Cardiac septum (tissue), 1 donor: ENCODE measurements around the gene MVB12A. TPM values are rescaled to one million over a fixed set of nuclear protein-coding genes. Genes with fewer than 3 reads are reported as not detected.

ENCODE experiments used
- DNase-seq: peaks from one replicate; pipeline ENCODE4 v3.0.0-alpha.2; 2020; ENCODE audit warnings: low spot score
- intact Hi-C: fragments of 100-400 bp; cut with DNase I; formaldehyde crosslinking; loops from one replicate; pipeline ENCODE4 v1.14.0; 2022
- total RNA-seq: library from RNA; stranded (reverse); fragmentation: NEBNext Ultra II Directional; extraction: Animal tissue kit (Norgen Biotek cat#: 25700); gene quantifications from one replicate; pipeline ENCODE4 v1.2.1, GENCODE V29; 2021
- donor health status: DM: no; HTN: no; CAD: no.

Gene MVB12A
- total RNA-seq, 1 donor from 2014 or later: 14.3 TPM

DNA sequence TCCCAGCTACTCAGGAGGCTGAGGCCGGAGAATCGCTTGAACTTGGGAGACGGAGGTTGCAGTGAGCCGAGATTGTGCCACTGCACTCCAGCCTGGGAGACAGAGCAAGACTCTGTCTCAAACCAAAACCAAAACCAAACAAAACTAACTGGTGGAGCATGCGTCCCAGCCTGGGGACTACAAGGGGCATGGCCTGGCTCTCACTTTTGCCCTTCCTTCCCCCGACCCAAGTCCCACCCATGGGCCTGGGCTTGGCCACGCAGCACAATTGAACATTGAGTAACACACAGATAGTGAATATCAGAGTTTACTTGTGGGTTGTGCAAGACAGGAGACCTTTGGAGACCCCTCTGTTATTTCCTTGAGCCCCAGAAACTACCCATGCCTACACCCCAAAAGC is 15.4 kb downstream of the MVB12A start:
- no peak for DNase-seq
- intact Hi-C loops: no loop called here

DNA sequence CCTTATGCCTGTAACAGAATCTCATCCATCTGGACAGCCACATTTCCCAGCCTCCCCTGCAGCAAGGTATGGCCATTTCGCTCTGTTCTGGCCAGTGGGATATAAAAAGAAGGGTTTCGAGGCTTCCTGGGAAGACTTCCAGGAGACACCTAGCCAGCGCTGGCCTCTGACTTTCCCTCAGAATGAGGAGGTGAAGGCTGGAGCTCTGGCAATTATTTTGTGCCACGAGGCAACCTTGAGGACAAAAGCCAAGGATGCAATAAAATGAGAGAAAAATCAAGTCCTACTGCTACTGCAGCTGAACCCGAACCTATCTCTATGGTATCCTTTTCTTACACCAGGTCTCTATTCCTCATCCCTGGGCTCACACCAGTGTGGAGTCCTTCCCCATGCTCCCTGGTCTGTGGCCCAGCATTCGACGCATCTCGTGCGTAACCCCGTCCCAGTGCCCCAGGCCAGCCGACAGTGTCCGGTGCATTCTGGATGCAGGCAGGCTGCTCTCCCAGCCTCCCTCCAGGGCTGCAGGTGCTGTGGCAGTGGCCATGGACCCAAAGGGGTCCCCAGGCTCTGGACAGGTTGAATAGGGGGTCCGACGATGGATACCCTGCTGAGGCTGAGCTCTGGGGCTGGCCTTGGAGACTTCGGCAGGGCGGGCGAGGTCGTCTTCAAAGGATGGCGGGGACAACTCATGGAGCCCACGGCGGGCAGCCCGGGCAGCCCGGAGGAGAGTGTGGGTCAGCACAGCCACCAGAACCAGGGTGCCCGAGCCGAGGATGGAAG is 16.4 kb downstream of the MVB12A start:
- DNase-seq: no peak
- intact Hi-C loops: no loop called here

DNA sequence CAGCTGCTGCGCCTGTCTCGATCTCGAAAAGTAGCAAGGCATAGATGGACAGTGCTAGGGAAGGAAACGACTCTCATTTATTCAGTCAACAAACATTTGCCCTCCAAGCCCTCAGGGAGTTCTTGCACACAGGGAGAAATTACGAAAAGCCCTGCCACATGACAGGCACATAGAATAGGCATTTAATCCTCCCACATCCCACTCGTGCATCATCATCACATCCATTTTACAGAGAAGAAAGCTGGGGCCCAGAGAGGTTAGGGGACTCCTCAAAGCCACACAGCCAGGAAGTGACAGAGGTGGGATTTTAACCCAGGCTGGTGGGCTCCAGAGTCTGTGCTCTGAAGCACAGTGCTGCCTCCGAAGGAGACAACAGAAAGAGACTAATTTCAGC is 17.0 kb downstream of the MVB12A start:
- intact Hi-C loops: no loop called here
- no peak for DNase-seq

DNA sequence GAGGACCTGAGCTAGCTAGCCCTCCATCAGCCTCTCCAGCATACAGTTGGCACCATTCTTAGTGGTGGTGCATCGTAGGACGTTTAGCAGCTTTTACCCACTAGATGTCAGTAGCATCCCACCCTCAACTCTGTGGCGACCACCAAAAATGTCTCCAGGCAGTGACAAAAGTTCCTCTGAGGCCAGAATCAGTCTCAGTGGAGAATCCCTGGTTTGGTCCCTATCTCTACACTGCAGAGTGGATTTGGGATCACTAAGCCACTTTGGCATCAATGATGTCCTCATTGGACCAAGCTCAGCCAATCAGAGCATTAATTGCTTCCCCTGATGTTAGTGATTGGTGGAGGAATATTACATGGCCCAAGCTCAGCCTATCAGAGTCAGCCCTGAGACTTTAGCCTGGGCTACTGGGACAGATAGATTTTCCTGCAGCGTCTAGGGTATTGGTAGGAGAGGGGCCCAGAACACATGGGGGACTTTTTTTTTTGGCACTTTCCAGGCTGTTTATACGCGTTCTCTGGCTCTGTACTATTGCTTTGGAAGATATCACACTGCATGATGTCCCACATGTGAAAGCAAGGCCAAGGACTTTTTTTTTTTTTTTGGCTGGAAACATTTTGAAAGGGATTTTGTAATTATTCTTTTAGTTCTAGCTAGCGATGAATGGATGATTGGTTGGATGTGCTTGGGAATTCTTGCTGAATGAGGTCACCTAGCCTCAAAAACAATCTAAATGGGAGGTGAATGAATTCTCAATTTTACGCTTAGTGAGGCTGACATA is 21.6 kb downstream of the MVB12A start:
- DNase-seq: no peak
- intact Hi-C loops: no loop called here

DNA sequence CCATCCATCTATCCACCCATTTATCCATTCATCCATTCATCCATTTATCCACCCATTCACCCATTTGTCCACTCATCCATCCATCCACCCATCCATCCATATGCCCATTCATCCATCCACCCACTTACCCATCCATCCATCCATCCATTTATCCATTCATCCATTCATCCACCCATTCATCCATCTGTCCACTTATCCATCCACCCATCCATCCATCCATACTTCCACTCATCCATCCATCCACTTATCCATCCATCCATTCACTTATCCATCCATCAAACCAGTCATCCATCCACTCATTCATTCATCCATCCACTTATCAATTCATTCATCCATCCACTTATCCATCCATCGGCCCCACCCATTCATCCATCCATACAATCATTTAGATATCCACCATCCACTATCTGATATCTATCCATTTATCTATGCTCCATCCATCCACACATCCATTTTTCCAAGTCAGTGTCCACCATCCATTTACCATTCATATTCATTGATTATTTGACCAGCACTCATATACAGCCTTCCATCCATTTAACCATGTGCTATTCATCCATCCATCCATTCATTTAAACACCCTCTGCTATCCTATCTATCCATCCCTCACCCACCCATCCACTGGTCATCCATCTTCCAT is 25.8 kb downstream of the MVB12A start:
- DNase-seq: no peak
- intact Hi-C loops: no loop called here

DNA sequence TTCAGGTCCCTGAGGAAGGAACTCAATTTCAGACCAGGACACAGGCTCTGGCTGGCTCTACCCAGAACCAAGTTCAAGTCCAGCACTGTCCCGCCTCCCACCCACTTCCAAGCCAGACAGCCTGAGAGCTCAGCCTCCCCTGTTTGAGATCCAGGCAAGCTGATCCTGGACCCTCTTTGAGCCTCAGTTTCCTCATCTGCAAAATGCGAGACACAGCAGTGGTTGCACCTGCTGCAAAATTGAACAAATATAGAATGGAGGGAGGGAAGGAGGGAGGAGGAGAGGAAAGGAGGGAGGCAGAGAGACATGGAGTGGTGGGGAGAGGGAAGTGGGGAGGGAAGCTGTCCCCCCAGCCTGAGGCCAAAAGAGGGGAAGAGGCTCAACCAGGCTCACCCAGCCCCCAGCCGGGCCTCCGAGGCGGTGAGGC is 27.9 kb downstream of the MVB12A start:
- intact Hi-C loops: no loop called here
- DNase-seq: no peak

DNA sequence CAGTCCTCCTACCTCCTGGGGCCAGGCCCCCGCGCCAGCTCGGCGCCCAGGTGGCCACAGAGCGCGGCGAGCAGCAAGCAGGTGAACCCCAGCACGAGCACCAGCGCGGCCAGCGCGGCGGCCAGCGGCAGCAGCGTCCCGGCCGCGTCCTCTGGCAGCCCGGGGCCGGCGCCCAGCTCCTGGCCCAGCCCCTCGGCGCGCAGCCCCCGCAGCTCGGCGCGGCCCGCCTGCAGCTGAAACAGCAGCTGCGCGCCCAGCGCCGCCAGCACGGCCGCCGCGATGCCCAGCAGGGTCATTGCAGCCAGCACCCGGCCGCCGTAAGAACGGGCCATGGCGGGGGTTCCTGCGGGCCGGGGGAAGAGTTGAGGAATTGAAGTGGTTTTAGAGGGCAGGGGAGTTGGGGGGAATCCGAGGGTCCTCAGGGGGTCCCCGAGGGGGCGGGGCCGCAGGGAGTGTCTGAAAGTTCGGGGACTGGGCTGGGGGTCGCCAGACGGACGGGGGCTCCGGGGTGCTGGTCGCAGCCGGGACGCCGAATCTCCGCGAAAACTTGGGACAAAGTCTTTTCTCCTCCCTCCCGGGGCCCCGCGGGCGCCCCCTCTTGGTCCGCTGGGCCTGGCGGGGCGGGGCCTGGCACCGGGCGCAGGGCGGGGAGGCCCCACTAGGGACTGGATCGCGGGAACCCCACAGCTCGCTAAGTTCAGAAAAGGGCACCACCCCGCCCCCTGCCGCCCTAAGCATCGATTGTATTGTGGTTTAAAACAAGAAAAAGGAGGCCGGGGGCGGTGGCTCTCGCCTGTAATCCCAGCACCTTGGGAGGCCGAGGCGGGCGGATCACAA is 28.5 kb downstream of the MVB12A start, which contains the start of gene TMEM221:
Gene TMEM221 (minus strand): TSS at position 538 of the 837 bp plus-strand sequence. CDS start 206 bp downstream, at position 332.
- intact Hi-C loops: no loop called here
- no peak for DNase-seq

DNA sequence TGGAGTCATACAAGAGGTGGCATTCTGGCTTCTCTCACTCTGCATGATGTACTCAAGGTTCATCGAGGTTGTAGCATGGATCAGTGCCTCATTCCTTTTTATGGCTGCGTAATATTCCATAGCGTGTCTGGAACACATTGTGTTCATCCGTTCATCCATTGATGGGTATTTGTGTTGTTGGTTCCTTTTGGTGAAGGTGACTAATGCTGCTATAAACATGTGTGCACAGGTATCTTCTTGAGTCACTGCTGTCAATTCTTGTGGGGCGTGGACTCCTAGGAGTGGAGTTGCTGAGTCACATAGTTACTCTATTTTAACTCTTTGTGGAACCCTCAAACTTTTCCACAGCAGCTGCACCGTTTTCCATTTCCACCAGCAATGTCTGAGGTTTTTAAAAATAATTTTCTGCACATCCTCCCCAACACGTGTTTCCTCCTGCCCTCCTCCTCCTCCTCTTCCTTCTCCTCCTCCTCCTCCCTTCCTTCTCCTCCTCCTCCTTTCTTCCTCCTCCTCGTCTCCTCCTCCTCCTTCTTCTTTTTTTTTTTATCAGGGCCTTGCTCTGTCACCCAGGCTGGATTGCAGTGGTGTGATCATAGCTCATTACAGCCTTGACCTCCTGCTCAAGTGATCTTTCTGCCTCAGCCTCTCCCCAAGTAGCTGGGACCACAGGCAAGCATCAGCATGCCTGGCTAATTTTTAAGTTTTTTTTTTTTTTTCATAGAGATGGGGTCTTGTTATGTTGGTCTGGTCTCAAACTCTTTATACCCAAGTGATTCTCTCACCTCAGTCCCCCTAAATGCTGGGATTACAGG is 30.6 kb downstream of the MVB12A start:
- intact Hi-C loops: no loop called here
- DNase-seq: no peak

DNA sequence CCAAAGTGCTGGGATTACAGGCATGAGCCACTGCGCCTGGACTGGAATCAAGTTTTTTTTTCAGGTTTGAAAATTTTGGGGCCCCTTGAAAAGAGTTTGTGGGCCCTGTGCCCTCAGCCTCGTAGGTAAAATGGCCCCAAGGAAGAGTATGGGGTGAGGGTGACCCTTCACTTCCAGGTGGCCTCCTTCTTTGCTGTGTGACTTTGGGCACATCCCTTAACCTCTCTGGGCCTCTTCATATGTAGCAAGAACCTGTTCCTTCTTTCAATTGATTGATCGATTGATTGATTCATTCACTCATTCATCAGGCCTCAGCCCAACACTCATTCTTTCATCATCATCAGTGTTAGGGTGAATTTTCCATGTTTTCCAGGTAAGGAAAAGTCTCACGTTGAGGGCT is 32.0 kb downstream of the MVB12A start:
- no peak for DNase-seq
- intact Hi-C loops: no loop called here

DNA sequence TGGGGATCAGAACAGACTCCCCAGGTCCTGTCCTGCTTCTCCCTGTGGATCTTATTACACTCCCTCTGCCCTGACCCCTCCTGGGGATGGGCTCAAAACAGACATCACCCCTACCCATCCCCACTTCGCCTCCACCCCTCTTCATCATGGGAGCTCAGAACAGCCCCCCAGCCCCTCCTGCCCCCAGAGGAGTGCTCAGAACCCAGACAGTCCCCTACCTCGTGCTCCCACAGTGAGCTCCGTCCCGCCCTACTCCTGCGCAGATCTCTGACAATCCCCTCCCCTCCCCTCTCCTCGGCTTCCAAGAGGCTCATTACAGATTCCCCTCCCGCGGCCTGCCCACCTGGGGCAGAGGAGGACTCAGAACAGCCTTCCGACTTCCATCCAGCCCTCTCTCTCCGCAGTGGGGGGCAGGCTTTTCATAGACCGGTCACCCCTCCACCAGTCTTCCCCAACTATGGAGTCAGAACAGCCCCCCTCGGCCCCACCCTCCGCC is 34.8 kb downstream of the MVB12A start:
- no peak for DNase-seq
- intact Hi-C loops: no loop called here

DNA sequence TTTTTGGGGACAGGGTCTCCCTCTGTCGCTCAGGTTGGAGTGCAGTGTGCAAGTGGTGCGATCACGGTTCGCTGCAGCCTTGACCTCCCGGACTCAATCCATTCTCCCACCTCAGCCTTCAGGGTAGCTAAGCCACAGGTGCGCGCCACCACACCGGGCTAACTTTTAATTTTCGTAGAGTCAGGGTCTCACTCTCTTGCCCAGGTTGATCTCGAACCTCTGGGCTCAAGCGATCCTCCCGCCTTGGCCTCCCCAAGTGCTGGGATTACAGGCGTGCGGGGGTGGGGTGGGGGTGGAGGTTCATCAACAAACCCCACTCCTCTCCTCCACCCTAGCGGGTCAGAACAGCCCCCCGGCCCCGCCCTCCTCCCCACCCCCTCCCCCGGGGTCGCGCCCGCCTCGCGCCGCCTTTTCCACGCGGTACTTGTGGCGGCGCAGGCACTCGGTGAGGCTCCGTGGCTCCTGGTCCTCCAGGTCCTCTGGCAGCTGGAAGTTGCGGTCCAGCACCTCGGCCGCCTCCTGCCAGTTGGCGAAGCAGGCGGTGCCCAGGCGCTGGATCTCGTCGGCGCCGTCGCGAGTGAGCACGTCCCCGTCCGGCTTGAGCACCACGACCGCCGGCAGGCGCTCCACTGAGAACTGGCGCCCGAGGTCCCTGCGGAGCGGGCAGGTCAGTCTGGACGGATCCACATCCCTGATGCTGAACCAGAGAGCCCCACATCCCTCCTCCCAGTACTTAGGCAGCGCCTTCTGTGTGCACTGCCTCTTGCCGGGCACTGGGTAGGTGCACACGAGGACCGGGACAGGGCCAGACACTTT is 35.7 kb downstream of the MVB12A start:
- intact Hi-C loops: no loop called here

DNA sequence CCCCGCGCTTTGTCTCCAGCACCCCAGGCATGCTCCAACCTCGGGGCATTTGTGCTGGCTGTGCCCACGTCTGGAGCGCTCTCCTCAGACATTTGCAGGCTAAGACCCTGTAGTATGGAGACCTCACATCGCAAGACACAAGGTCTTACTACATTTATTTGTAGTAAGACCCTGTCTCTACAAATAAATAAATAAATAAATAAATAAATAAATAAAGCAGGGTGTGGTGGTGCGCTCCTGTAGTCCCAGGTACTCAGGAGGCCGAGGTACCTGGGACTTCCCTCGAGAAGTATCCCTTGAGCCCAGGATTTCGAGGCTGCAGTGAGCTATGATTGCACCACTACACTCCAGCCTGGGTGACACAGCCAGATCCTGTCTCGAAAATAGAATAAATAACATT is 36.3 kb downstream of the MVB12A start:
- no peak for DNase-seq
- intact Hi-C loops: no loop called here

More for the DNA sequence above, 35.7 kb downstream of the MVB12A start:
- no peak for DNase-seq

DNA sequence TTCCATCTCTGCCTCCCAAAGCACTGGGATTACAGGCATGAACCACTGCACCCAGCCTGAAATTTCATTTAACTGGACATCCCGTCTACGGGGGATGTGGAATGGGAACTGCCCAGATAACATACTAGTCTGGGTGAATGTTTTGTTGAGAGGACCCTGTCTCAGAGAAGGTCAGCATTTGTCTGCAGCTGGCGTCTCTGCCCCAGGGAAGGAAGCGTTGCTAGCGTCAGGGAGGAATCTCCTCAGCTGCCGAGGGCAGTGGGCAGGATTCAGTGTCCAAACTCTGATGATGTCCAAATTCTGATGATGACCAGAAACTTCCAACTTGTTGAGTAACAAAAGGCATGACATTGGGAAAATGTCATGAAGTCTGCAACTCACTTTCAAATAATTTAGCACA is 37.8 kb downstream of the MVB12A start:
- intact Hi-C loops: no loop called here
- no peak for DNase-seq

DNA sequence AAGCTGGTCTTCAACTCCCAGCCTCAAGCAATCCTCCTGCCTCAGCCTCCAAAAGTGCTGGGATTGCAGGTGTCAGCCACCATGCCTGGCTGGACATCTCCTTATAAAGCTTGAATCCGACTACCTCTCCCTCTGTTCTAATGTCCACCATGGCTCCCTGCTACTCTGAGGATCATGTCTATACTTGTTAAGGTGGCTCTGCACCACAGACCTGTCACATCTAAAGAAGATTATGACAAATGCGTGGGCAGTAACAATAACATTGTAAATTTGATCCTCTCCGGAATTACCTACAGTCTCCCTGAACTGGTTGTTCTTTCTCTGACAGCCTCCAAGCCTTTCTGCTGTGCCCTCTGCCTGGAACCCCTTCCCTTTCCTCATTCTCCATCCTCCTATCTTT is 39.1 kb downstream of the MVB12A start:
- intact Hi-C loops: no loop called here
- DNase-seq: no peak

DNA sequence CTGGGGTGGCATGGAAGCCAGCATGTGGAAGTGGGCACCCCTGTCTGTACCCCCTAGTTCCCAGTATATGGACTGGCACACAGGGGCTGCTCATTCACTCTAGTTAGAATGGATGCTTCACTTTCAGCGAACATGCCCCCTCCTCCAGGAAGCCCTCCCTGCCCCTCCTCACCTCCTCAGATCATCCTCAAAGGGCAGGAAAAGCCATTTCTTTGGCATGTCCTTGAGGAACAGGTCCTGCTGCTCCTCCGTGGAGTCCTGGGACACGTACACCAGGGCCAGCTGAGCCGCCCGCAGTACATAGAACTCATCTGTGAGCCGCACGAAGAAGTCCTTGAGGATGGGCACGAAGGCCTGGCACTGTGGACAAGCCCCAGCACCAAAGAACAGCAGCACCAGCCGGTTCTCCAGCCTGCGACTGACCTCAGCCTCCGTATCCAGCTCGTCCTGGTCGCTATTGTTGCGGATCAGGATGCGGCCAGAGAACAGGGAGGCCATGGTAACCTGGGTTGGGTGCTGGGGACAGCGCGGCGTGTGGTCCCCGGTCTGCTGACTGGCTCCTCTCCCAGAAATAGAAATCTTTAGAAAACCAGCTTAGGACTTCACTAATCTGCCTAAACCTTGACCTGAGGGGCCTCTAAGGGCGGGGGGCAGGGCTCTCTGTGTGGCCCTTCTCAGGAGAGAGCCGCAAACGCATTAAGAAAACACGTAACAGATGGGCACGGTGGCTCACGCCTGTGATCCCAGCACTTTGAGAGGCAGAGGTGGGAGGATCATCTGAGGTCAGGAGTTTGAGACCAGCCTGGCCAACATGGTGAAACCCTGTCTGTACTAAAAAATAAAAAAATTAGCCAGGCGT is 40.8 kb downstream of the MVB12A start, which contains the start of gene NXNL1:
Gene NXNL1 (minus strand): TSS at position 555 of the 859 bp plus-strand sequence. CDS start 57 bp downstream, at position 498.
- no peak for DNase-seq
- intact Hi-C loops: no loop called here

DNA sequence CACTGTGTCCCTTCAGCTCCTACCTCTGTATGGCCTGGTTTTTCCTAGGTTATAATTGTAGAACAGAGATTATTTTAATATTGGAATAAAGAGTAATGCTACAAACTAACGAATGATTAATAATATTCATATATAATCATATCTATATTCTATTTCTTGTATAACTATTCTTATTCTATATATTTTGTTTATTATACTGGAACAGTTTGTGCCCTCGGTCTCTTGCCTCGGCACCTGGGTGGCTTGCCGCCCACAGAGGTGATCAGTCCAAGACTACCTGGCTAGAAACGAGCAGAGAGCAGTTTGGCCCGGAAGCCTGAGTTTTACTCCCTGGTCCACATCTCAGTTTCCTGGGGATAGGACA is 46.6 kb downstream of the MVB12A start:
- intact Hi-C loops: loop anchor here (5.0 kb wide), 2 partner anchors 74 to 119 kb away; partner anchors contain the start of gene CCDC194
- no peak for DNase-seq
